HCT116 (cell line): ENCODE measurements around the gene IFIH1. TPM values are rescaled to one million over a fixed set of nuclear protein-coding genes. Genes with fewer than 3 reads are reported as not detected.

Experiments
- ATAC-seq: fragments of 200-7000 bp; cut with Tn5 transposase; 2 replicates; pipeline ENCODE4 v1.9.1; 2020; ENCODE audit warnings: mild to moderate bottlenecking, moderate library complexity
- BruUV-seq: library from RNA; stranded (reverse); fragments of 400-500 nt; replicated peaks from 2 replicates; lab custom pipeline; 2021; lab: Mats Ljungman, UMichigan
- CTCF ChIA-PET: fragments of 300-600 bp; sonication (Branson Sonifier 250); formaldehyde crosslinking; loops from one replicate; lab custom pipeline; 2021; ENCODE audit warnings: antibody characterized with exemption; lab: Charles Lee
- POLR2A ChIA-PET: fragments of 300-600, 350-600 bp; sonication (Branson Sonifier 250); formaldehyde crosslinking; loops from one replicate; lab custom pipeline; 2021; ENCODE audit warnings: antibody characterized with exemption; lab: Charles Lee
- RAD21 ChIA-PET, 2 experiments: fragments of 300-600 bp; sonication (Branson Sonifier 250); formaldehyde crosslinking; loops; one replicate each; lab custom pipeline; 2023; ENCODE audit warnings: low total read pairs in 2 of 2; ENCODE audit not compliant: uncharacterized antibody in 2 of 2, unreplicated experiment in 2 of 2, low non-redundant PET in 1 of 2; lab: Charles Lee
- DNase-seq: peaks from one replicate; pipeline ENCODE4 v3.0.0-alpha.2; 2010; ENCODE audit warnings: low read depth, low spot score
- H2AFZ ChIP-seq: fragments of 200-600 bp; shearing (Covaris generic), sonication (generic); 2 replicates; pipeline ENCODE4 v1.6.1; 2017; ENCODE audit warnings: low read depth, mixed run types, mixed read lengths, antibody characterized with exemption, low read length; ENCODE audit not compliant: poor library complexity, severe bottlenecking
- H3K27ac ChIP-seq: 2 replicates; pipeline ENCODE4 v1.5.1; 2012; ENCODE audit warnings: low read depth, low read length
- H3K27me3 ChIP-seq: fragments of 200-600 bp; sonication (generic); 2 replicates; pipeline ENCODE4 v1.6.1; 2016; ENCODE audit warnings: mixed run types, low read length, mixed read lengths; ENCODE audit not compliant: insufficient read depth
- H3K36me3 ChIP-seq, 2 experiments: fragments of 200-500 bp in 1 of 2; fragments of 200-600 bp in 1 of 2; sonication (Bioruptor generic) in 1 of 2; sonication (generic) in 1 of 2; 2 replicates each; pipeline versions ENCODE4 v1.5.1 to v1.6.1; 2014 to 2016; ENCODE audit warnings: low read length in 2 of 2, inconsistent platforms in 1 of 2, mixed read lengths in 1 of 2, mixed run types in 1 of 2; ENCODE audit not compliant: insufficient read depth in 2 of 2, control insufficient read depth in 1 of 2
- H3K4me1 ChIP-seq, 2 experiments: fragments of 200-600 bp in 1 of 2; sonication (generic) in 1 of 2; 2 replicates each; pipeline versions ENCODE4 v1.5.1 to v1.6.1; 2012 to 2017; ENCODE audit warnings: low read length in 2 of 2, inconsistent platforms in 1 of 2, mild to moderate bottlenecking in 1 of 2, mixed read lengths in 1 of 2, mixed run types in 1 of 2, moderate library complexity in 1 of 2; ENCODE audit not compliant: insufficient read depth in 2 of 2, control insufficient read depth in 1 of 2
- H3K4me2 ChIP-seq: fragments of 200-600 bp; sonication (generic); 2 replicates; pipeline ENCODE4 v1.6.1; 2017; ENCODE audit warnings: mixed run types, low read length, mixed read lengths
- H3K4me3 ChIP-seq, 2 experiments: fragments of 200-600 bp in 1 of 2; sonication (generic) in 1 of 2; replicated peaks in 1 of 2; 2 replicates each; pipeline ENCODE4 v1.5.1; 2011 to 2016; ENCODE audit warnings: low read length in 2 of 2, control low read depth in 1 of 2, low read depth in 1 of 2, mild to moderate bottlenecking in 1 of 2, mixed read lengths in 1 of 2, mixed run types in 1 of 2
- H3K79me2 ChIP-seq: fragments of 200-600 bp; sonication (generic); 2 replicates; pipeline ENCODE4 v1.6.1; 2017; ENCODE audit warnings: mild to moderate bottlenecking, mixed run types, low read length, moderate library complexity, mixed read lengths; ENCODE audit not compliant: insufficient read depth
- H3K9ac ChIP-seq: fragments of 200-600 bp; sonication (generic); 2 replicates; pipeline ENCODE4 v1.6.1; 2016; ENCODE audit warnings: low read length, mixed read lengths
- H3K9me2 ChIP-seq: fragments of 200-600 bp; sonication (generic), shearing (Covaris generic); 2 replicates; pipeline ENCODE4 v1.6.1; 2017; ENCODE audit warnings: mixed run types, mild to moderate bottlenecking, moderate library complexity; ENCODE audit not compliant: insufficient read depth
- H3K9me3 ChIP-seq, 2 experiments: fragments of 200-500 bp in 1 of 2; fragments of 200-600 bp in 1 of 2; sonication (Bioruptor generic) in 1 of 2; sonication (generic) in 1 of 2; 2 replicates each; pipeline ENCODE4 v1.6.1; 2014 to 2017; ENCODE audit warnings: low read length in 2 of 2, mixed read lengths in 2 of 2, inconsistent platforms in 1 of 2, low read depth in 1 of 2, mild to moderate bottlenecking in 1 of 2, mixed run types in 1 of 2, moderate library complexity in 1 of 2; ENCODE audit not compliant: control insufficient read depth in 1 of 2, insufficient read depth in 1 of 2
- H4K20me1 ChIP-seq: fragments of 200-600 bp; sonication (generic), shearing (Covaris generic); 2 replicates; pipeline ENCODE4 v1.6.1; 2017; ENCODE audit warnings: mixed run types, mild to moderate bottlenecking, moderate library complexity; ENCODE audit not compliant: insufficient read depth
- CEBPB ChIP-seq: IDR thresholded peaks from 2 replicates; pipeline ENCODE4 v1.6.1; 2012; ENCODE audit warnings: low read depth
- EGR1 ChIP-seq: IDR thresholded peaks from 2 replicates; pipeline ENCODE4 v1.6.1; 2012; ENCODE audit warnings: low read depth
- ELF1 ChIP-seq: IDR thresholded peaks from 2 replicates; pipeline ENCODE4 v1.6.1; 2012; ENCODE audit warnings: low read depth, borderline replicate concordance
- EZH2phosphoT487 ChIP-seq: fragments of 200-600 bp; IDR thresholded peaks from 2 replicates; pipeline ENCODE4 v1.6.1; 2018; ENCODE audit warnings: antibody characterized with exemption, borderline replicate concordance
- JUND ChIP-seq: IDR thresholded peaks from 2 replicates; pipeline ENCODE4 v1.6.1; 2012
- POLR2AphosphoS5 ChIP-seq: IDR thresholded peaks from 2 replicates; pipeline ENCODE4 v1.6.1; 2011; ENCODE audit warnings: mild to moderate bottlenecking, low read depth, low read length, moderate library complexity
- REST ChIP-seq: IDR thresholded peaks from 2 replicates; pipeline ENCODE4 v1.6.1; 2012; ENCODE audit warnings: low read depth
- SP1 ChIP-seq: IDR thresholded peaks from 2 replicates; pipeline ENCODE4 v1.6.1; 2012; ENCODE audit warnings: low read depth
- SRF ChIP-seq: IDR thresholded peaks from 2 replicates; pipeline ENCODE4 v1.6.1; 2012; ENCODE audit warnings: low read depth
- TCF7L2 ChIP-seq: IDR thresholded peaks from 2 replicates; pipeline ENCODE4 v1.7.0; 2011; ENCODE audit warnings: borderline replicate concordance, inconsistent platforms; ENCODE audit not compliant: insufficient read depth, insufficient read length; ENCODE audit errors: extremely low read depth
- intact Hi-C: fragments of 100-400 bp; cut with micrococcal nuclease; formaldehyde crosslinking; loops from 2 replicates; pipeline ENCODE4 v1.10.0; 2022
- total RNA-seq: library from RNA; stranded (reverse); gene quantifications from one replicate; pipeline ENCODE4 v1.2.1, GENCODE V29; 2021; ENCODE audit not compliant: unreplicated experiment
- TF ChIP-seq, protein P1 (sequence below): IDR thresholded peaks from 2 replicates; pipeline ENCODE4 v1.6.1; 2012

Gene IFIH1
- total RNA-seq, 1 experiment from 2014 or later, result 7.0 TPM

- TF ChIP-seq EGR1 (no peak), EZH2phosphoT487 (no peak), SP1 (no peak), ELF1 (no peak), JUND (no peak), TCF7L2 (no peak), POLR2AphosphoS5 (no peak), REST (no peak), CEBPB (no peak), SRF (no peak)
- TF ChIP-seq, protein P1, sequence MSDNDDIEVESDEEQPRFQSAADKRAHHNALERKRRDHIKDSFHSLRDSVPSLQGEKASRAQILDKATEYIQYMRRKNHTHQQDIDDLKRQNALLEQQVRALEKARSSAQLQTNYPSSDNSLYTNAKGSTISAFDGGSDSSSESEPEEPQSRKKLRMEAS, result no peak
- ChIA-PET RAD21 (no interaction called here), POLR2A (no interaction called here), CTCF (no interaction called here)
- Histone ChIP-seq H3K9me2 (no peaks in the 10 kb centered on the region; the same call in none of the 2 replicates), H3K27me3 (no peaks in the 10 kb centered on the region), H2AFZ (no peak overlapping the region), H3K4me1 (no peaks in the 10 kb centered on the region), H3K4me3 (no peak overlapping the region), H3K9ac (no peak overlapping the region), H3K27ac (no peak overlapping the region), H3K4me2 (no peak overlapping the region), H3K36me3 (no peaks in the 10 kb centered on the region), H4K20me1 (no peaks in the 10 kb centered on the region), H3K79me2 (no peaks in the 10 kb centered on the region), H3K9me3 (no peaks in the 10 kb centered on the region)
- DNase-seq (no peak), ATAC-seq (no peak)
- BruUV-seq, result no TSS peak
- intact Hi-C loops, result no loop called here
Measured at GRCh38 chr2:162267996-162268395, 50.5 kb downstream of the IFIH1 start.
